ENCODE results near the gene CFAP221. TPM values are rescaled to one million over a fixed set of nuclear protein-coding genes. Genes with fewer than 3 reads are reported as not detected.

CFAP221 gene
- total and polyA plus RNA-seq, 9 donors = 0.24 to 23.4 (median 2.4) TPM

DNA sequence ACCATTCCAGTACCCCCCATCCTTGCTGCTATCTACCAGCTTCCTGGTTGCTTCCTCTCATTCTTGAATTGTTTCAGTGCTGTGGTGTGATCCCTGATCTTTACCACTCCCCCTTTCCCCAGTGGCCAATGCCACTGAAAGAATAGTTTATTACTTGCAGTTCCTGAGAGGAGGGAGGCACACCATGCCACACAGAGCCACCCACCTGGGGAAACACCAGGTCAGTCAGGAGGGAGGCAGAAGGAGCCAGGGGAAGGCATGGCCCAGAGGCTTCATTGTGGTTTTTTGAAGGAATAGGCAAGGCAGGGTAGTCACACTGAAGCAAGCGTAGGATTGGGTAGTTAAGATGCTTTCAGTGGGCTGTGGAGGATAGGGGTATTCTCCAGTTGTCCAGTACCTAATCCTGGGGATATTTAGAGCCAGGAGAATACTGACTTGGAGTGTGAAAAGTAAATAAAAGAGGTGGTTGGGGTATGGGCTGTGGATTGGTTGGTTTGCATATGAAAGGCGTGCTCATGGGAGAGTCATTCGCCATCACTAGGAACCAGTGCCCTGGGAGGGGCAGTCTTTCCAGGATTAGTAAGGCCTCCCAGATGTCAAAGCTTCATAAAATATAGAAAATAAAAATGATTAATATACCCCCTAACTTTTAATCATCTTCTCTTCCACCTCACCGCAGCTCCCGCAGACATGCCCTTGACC is 128.1 kb downstream of the CFAP221 start:
- H3K4me3 ChIP-seq = no peak overlapping the region
- WGBS, 3 donors = 70 to 78% (median 78%) methylated on average over 5 of the region's 5 CpGs
- no peak for DNase-seq

DNA sequence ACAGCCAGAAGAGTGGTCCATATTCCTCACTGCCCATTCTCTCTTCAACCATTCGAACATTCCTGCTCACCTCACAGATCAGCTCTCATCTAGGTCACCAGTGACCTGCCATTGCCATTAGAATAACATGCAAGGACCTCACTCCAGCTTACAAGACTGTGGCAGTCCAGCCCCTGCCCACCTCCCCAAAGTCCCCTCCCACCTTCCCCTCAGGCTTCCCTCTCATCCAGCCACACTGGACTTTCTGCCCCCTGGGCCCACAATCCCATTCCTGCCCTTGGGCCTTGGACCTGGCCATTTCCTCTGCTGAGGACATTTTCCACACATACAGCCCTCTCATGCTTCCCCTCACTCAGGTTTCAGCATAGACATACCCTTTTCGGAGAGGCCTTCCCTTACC is 129.5 kb downstream of the CFAP221 start:
- TF ChIP-seq, protein P1, sequence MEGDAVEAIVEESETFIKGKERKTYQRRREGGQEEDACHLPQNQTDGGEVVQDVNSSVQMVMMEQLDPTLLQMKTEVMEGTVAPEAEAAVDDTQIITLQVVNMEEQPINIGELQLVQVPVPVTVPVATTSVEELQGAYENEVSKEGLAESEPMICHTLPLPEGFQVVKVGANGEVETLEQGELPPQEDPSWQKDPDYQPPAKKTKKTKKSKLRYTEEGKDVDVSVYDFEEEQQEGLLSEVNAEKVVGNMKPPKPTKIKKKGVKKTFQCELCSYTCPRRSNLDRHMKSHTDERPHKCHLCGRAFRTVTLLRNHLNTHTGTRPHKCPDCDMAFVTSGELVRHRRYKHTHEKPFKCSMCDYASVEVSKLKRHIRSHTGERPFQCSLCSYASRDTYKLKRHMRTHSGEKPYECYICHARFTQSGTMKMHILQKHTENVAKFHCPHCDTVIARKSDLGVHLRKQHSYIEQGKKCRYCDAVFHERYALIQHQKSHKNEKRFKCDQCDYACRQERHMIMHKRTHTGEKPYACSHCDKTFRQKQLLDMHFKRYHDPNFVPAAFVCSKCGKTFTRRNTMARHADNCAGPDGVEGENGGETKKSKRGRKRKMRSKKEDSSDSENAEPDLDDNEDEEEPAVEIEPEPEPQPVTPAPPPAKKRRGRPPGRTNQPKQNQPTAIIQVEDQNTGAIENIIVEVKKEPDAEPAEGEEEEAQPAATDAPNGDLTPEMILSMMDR (IDR thresholded peaks at IDR 0.05) = no peak
- no peak for TF ChIP-seq POLR2A (IDR thresholded peaks at IDR 0.05)
- no peak for TF ChIP-seq EP300 (IDR thresholded peaks at IDR 0.05)
- no peak for DNase-seq
- intact Hi-C loops (cut with DNase I) = no loop called here

More for the DNA sequence above, 128.1 kb downstream of the CFAP221 start:
- Histone ChIP-seq H3K27ac (no peak overlapping the region), H3K36me3 (no peaks in the 10 kb centered on the region), H3K9me3 (no peaks in the 10 kb centered on the region), H3K27me3 (no peaks in the 10 kb centered on the region), H3K4me1 (ENCODE audit: insufficient read depth) (no peaks in the 10 kb centered on the region)
- intact Hi-C loops (cut with DNase I) = no loop called here
- no peak for TF ChIP-seq POLR2A (IDR thresholded peaks at IDR 0.05)

DNA sequence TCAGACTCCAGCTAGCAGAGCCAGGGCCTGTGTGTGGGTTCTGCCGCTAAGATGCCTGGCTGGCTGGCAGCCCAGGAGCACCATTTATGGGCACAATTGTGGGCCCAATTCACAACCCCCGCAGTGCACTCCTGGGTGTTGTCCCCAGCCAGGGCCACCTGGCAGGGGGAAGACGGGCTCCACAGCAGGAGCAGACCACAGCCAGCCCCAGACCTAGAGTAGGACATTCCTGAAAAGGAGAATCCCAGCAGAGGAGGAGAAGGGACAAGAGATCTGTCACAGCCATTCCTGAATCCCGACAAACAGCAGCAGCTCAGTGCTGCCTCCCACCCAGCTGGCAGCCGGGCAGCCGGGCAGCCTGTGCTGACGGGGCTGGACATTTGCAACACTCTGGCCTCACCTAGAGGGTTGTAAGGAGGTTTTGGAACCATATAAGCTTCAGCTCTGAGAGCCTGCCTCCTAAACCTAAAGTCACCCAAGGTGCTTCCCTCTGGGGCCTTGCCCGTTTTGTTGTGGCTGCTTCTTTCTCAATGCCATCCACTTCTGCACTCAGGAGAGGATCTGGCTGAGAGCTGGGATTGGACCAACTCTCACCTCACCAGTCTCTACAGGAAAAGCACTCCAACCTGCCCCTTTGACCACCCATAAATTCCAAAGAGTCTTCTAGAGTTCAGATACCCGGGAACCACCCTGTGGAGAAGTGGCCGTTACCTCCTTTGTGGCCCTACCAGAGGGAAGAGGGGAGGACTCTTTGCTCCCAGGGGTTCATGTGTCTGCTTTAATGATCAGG is 130.7 kb downstream of the CFAP221 start:
- H3K27me3 ChIP-seq = no peaks in the 10 kb centered on the region
- TF ChIP-seq, protein P1 (IDR thresholded peaks at IDR 0.05) = no peak
- no peak for TF ChIP-seq EP300 (IDR thresholded peaks at IDR 0.05)
- no peak for TF ChIP-seq POLR2A (IDR thresholded peaks at IDR 0.05)
- no peak overlapping the region for H3K4me3 ChIP-seq
- H3K36me3 ChIP-seq = no peaks in the 10 kb centered on the region
- H3K9me3 ChIP-seq = no peaks in the 10 kb centered on the region
- no peak overlapping the region for H3K27ac ChIP-seq
- H3K4me1 ChIP-seq (ENCODE audit: insufficient read depth) = peaks cover 3% of the 10 kb centered on the region
- 49 to 58% (median 53%) methylated on average over 10 of the region's 10 CpGs for WGBS, 3 donors
- intact Hi-C loops (cut with DNase I) = no loop called here
- no peak for DNase-seq

More for the DNA sequence above, 129.5 kb downstream of the CFAP221 start:
- Histone ChIP-seq H3K36me3 (no peaks in the 10 kb centered on the region), H3K27me3 (no peaks in the 10 kb centered on the region), H3K4me1 (ENCODE audit: insufficient read depth) (no peaks in the 10 kb centered on the region), H3K9me3 (no peaks in the 10 kb centered on the region), H3K4me3 (no peak overlapping the region), H3K27ac (no peak overlapping the region)
- 91 to 97% (median 94%) methylated on average over 2 of the region's 2 CpGs for WGBS, 3 donors

DNA sequence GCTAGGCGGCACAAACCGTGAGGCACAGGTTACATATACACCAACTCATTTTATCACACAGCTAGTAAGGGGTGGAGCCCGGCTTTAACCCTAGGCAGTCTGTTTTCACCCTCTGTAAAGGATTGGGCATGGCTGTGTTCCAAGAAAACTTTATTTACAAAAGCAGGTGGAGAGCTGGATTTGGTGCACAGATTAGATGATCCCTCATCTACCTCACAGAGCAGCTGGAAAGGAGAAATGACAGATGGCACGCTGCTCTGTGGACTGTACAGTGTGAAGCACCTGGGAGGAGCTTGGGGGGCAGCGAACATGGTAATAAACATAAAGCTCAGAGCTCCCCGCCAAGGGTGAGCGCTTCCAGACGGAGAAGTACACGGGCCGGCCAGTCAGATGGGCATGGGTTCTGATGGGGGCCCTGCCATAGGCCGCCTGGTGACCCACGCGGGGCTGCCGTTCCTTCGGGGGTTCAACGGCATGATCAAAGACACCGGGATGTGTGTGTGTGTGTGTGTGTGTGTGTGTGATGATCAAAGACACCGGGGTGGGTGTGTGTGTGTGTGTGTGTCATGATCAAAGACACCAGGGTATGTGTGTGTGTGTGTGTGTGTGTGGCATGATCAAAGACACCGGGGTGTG is 133.9 kb downstream of the CFAP221 start:
- Histone ChIP-seq H3K4me1 (ENCODE audit: insufficient read depth) (peaks cover 6% of the 10 kb centered on the region), H3K9me3 (no peaks in the 10 kb centered on the region), H3K27ac (no peak overlapping the region), H3K27me3 (no peaks in the 10 kb centered on the region), H3K36me3 (no peaks in the 10 kb centered on the region), H3K4me3 (no peak overlapping the region)
- intact Hi-C loops (cut with DNase I) = no loop called here
- peak in 1 of 5 donors; percentile 41 for DNase-seq
- TF ChIP-seq EP300 (IDR thresholded peaks at IDR 0.05) (no peak), POLR2A (IDR thresholded peaks at IDR 0.05) (no peak)
- TF ChIP-seq, protein P1 (IDR thresholded peaks at IDR 0.05) = no peak
- WGBS, 3 donors = 63 to 75% (median 72%) methylated on average over 17 to 19 of the region's 19 CpGs
